Stimulated activated CD4-positive, alpha-beta T cell treated with anti-CD3 and anti-CD28 coated beads, Interleukin-4, amount 100 ng/mL, for 48 hours (primary cell): ENCODE measurements around the gene SMIM5.
A peak's percentile ranks its signal among the peaks of the same experiment; 100 is the strongest.
"Not testable (repeated sequence)": the region's sequence is repeated elsewhere in the genome, so short reads cannot be mapped to it uniquely, and the experiment has no call there.

Experiments
- DNase-seq, 2 donors: peaks; one replicate each; pipeline ENCODE4 v3.0.0-alpha.2; 2020; ENCODE audit warnings: low read depth in 2 of 2

SMIM5 gene, protein sequence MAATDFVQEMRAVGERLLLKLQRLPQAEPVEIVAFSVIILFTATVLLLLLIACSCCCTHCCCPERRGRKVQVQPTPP

GRCh38 chr17:75632863-75633485 lies at the start of gene SMIM5:
SMIM5 (plus strand) TSS chr17:75633434; CDS start chr17:75640202, 6,768 bp downstream.
- peak; percentile 75 to 86 for DNase-seq

GRCh38 chr17:75584849-75585175 lies 48.4 kb upstream of the SMIM5 start:
- DNase-seq, result no peak

- peak; percentile 21 to 46 for DNase-seq
Measured at GRCh38 chr17:75587675-75588595, 45.3 kb upstream of the SMIM5 start, which contains the start of gene MYO15B. MYO15B (plus strand) TSS chr17:75587800; CDS start chr17:75588058, 258 bp downstream.

GRCh38 chr17:75588596-75589011 lies 44.6 kb upstream of the SMIM5 start:
- no peak for DNase-seq

- peak; percentile 98 to 100 for DNase-seq
Measured at GRCh38 chr17:75589012-75589918, 44.0 kb upstream of the SMIM5 start.

GRCh38 chr17:75589919-75590303 lies 43.3 kb upstream of the SMIM5 start:
- no peak for DNase-seq

GRCh38 chr17:75590314-75590761 lies 42.9 kb upstream of the SMIM5 start:
- DNase-seq, result no peak

GRCh38 chr17:75590849-75591721 lies 42.1 kb upstream of the SMIM5 start:
- DNase-seq, result no peak

DNA sequence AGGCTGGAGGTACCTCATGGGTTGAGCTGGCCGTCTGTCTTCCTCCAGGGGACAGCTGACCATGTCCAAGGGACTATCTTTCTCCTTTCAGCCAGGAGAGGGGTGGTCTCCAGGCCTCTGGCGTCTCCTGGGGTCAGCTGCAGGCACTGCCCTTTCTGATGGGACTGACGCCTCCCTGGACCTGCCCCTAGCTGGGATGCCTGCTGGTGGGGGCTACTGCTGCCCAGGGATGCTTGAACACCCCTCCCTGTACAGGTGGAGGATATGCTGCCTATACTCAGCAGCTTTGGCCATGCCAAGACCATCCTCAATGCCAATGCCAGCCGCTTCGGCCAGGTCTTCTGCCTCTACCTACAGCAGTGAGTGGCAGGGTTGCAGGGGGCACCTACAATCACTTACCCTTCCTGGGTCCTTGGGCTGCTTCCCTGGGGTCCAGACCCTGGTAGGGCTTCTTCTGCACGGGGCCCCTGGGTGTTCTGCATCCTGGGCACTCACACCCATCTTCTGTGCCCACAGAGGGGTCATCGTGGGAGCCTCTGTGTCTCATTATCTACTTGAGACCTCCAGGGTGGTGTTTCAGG lies 41.4 kb upstream of the SMIM5 start:
- no peak for DNase-seq

- DNase-seq, result no peak
Measured at GRCh38 chr17:75592348-75593020, 40.8 kb upstream of the SMIM5 start.

DNA sequence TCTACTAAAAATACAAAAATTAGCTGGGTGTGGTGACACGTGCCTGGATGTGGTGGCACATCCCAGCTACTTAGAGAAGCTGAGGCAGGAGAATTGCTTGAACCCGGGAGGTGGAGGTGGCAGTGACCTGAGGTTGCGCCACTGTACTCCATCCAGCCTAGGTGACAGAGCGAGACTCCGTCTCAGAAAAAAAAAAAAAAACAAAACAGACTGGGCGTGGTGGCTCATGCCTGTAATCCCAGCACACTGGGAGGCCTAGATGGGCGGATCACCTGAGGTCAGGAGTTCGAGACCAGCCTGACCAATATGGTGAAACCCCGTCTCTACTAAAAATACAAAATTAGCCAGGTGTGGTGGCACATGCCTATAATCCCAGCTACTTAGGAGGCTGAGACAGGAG lies 39.8 kb upstream of the SMIM5 start:
- not testable (repeated sequence) for DNase-seq

- DNase-seq, result no peak
Measured at GRCh38 chr17:75594499-75595283, 38.5 kb upstream of the SMIM5 start.

GRCh38 chr17:75595284-75595919 lies 37.8 kb upstream of the SMIM5 start:
- DNase-seq, result no peak

GRCh38 chr17:75595920-75596313 lies 37.3 kb upstream of the SMIM5 start:
- no peak for DNase-seq

DNA sequence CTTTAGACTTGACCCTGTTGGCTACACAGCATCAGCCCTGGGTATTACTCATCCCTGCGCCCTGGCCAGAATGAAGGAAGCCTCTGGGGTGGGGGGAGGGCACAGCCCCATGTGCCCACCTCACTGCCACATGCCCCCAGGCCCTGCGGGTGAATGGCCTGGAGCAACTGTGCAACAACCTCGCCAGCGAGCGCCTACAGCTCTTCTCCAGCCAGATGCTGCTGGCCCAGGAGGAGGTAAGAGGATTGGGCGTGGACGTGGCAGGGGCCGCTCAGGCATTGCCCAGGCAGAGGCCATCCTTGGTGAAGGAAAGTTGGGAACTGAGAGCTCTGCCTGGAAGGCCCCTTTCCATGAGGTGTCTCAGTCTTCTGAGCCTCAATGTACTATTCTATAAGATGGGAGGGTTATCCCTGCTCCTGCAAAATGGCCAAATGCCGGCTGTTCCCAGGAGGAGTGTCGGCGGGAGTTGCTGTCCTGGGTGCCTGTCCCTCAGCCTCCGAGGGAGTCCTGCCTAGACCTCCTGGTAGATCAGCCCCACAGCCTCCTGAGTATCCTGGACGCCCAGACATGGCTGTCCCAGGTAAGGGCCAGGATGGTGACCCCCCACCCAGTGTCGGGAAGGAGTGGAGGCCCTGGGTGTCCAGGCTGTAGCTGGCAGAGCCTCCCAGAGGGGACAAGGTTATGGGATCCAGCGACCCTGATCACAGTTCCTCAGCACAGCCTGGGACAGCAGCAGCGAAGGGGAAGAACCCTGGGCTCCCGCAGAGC lies 36.7 kb upstream of the SMIM5 start:
- DNase-seq, result no peak

GRCh38 chr17:75601057-75601987 lies 31.9 kb upstream of the SMIM5 start:
- DNase-seq, result peak; percentile 54 to 67

GRCh38 chr17:75602644-75603043 lies 30.6 kb upstream of the SMIM5 start:
- DNase-seq, result no peak
